ENCODE results near the gene AFF3. TPM values are rescaled to one million over a fixed set of nuclear protein-coding genes. Genes with fewer than 3 reads are reported as not detected.

The AFF3 gene
- total and polyA plus RNA-seq, 3 experiments from 2014 or later = 0.48 to 1.3 (median 0.53) TPM

DNA sequence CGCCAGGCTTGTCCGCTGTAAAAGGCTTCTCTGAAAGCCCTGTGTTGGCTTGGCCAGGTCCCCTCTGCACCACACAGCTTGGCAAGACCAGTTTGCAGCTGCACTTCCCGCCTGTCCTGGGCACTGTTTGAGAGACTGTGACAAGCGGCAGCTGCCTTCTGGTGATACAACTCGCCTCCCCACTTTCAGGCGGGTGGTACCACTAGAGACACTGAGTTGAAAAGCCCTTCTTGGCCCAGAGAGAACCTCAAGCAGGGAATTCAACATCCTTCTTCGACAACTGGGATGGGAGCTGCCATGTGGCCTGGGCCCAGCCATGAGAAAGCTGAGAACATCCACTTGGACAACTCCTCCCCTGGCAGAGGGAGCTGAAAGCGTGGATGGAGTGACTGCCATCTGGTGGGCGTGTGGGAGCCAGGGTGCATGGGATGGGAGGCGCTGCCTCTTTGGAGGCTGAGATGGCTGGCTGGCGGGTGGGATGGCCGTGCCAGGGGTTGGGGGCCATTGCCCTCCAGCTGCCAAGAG is 527.1 kb downstream of the AFF3 start:
- Mint-ChIP-seq H3K27me3 (peaks cover 7 to 9% of the 10 kb centered on the region in 2 donors), H3K9me3 (no peaks in the 10 kb centered on the region), H3K4me3 (no peak overlapping the region), H3K4me1 (peaks cover 0 to 5% (median 0%) of the 10 kb centered on the region in 3 donors), H3K36me3 (peaks cover 0 to 2% (median 0%) of the 10 kb centered on the region in 3 donors), H3K27ac (no peak overlapping the region)
- H3K27me3 ChIP-seq (ENCODE audit: insufficient read depth, low read length, poor library complexity, severe bottlenecking) = no peaks in the 10 kb centered on the region
- no peak overlapping the region for H3K27ac ChIP-seq (ENCODE audit: low read depth, low read length)
- CTCF ChIA-PET = no interaction called here
- no peak for DNase-seq
- H3K4me3 ChIP-seq (ENCODE audit: low read length) = no peak overlapping the region
- no peaks in the 10 kb centered on the region for H3K36me3 ChIP-seq (ENCODE audit: insufficient read depth, low read length)
- H3K4me1 ChIP-seq (ENCODE audit: insufficient read depth, low read length) = no peaks in the 10 kb centered on the region
- no peaks in the 10 kb centered on the region for H3K9me3 ChIP-seq (ENCODE audit: low read length)
- POLR2A ChIA-PET = no interaction called here

DNA sequence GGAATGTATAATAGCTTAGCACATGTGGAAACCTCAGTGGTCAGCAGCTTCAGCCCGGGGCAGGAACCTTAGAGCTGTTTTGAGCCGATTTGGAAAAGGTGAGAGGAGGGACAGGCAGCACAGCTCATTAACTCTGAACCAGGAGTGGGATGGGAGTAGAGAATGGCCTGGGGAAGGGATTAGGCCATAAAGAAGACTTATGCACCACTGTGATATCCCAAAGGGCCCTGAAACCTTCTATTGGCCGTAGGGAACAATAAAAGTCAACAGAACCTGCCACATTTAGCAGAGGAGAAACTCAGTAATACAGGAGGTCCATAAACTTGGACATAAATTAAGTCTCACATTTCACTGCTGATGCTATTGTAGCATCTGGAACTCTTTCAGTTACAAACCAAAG is 528.4 kb downstream of the AFF3 start:
- H3K4me3 Mint-ChIP-seq = no peak overlapping the region

DNA sequence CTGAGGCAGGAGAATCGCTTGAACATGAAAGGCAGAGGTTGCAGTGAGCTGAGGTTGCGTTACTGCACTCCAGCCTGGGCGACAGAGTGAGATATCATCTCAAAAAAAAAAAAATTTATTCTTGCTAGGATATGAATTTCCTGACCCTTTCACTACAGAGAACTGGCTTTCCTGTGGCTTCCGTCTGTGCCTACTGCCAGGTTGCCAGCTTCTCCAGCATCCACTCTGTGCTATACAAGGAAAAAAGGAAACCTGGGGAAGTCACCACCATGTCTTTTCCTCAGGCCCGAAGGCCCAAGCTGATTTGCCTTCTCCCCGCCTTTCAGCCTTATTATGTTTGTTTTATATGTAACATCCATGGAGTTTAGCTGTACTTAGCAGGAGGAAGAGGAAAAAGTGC is 530.6 kb downstream of the AFF3 start:
- ChIA-PET POLR2A (no interaction called here), CTCF (no interaction called here)
- no peak for DNase-seq
- Histone ChIP-seq H3K27ac (ENCODE audit: low read depth, low read length) (no peak overlapping the region), H3K4me3 (ENCODE audit: low read length) (no peak overlapping the region), H3K27me3 (ENCODE audit: insufficient read depth, low read length, poor library complexity, severe bottlenecking) (no peaks in the 10 kb centered on the region), H3K36me3 (ENCODE audit: insufficient read depth, low read length) (no peaks in the 10 kb centered on the region), H3K4me1 (ENCODE audit: insufficient read depth, low read length) (no peaks in the 10 kb centered on the region), H3K9me3 (ENCODE audit: low read length) (no peaks in the 10 kb centered on the region)
- peaks cover 4 to 6% of the 10 kb centered on the region in 2 donors for H3K27me3 Mint-ChIP-seq
- no peaks in the 10 kb centered on the region for H3K4me1 Mint-ChIP-seq
- peaks cover 0 to 2% (median 0%) of the 10 kb centered on the region in 3 donors for H3K36me3 Mint-ChIP-seq
- no peaks in the 10 kb centered on the region for H3K9me3 Mint-ChIP-seq
- no peak overlapping the region for H3K4me3 Mint-ChIP-seq
- H3K27ac Mint-ChIP-seq = no peak overlapping the region

More for the DNA sequence above, 528.4 kb downstream of the AFF3 start:
- H3K9me3 Mint-ChIP-seq = no peaks in the 10 kb centered on the region
- H3K36me3 Mint-ChIP-seq = peaks cover 0 to 2% (median 0%) of the 10 kb centered on the region in 3 donors
- no peak for DNase-seq
- H3K27me3 ChIP-seq (ENCODE audit: insufficient read depth, low read length, poor library complexity, severe bottlenecking) = no peaks in the 10 kb centered on the region
- H3K27me3 Mint-ChIP-seq = peaks cover 7 to 9% of the 10 kb centered on the region in 2 donors
- H3K36me3 ChIP-seq (ENCODE audit: insufficient read depth, low read length) = no peaks in the 10 kb centered on the region
- peaks cover 0 to 5% (median 0%) of the 10 kb centered on the region in 3 donors for H3K4me1 Mint-ChIP-seq
- peak overlapping the region in 1 of 8 donors; percentile 15 for H3K27ac Mint-ChIP-seq
- POLR2A ChIA-PET = no interaction called here
- CTCF ChIA-PET = no interaction called here
- H3K4me1 ChIP-seq (ENCODE audit: insufficient read depth, low read length) = no peaks in the 10 kb centered on the region
- H3K4me3 ChIP-seq (ENCODE audit: low read length) = no peak overlapping the region
- no peak overlapping the region for H3K27ac ChIP-seq (ENCODE audit: low read depth, low read length)
- no peaks in the 10 kb centered on the region for H3K9me3 ChIP-seq (ENCODE audit: low read length)

DNA sequence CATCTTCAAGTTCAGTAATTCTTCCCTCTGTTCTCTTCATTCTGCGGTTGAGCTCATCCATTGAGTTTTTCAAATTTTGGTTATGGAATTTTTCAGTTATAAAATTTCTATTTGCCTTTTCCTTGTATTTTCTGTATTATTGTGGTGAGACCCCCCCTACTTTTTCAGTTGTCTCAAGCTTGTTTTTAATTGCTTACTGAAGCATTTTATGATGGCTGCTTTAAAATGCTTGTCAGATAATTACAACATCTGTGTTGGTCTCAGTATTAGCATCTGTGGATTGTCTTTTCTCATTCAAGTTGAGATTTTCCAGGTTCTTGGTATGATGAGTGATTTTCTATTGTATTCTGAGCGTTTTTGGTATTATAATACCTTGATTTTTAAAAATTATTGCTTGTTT is 531.4 kb downstream of the AFF3 start:
- no peak overlapping the region for H3K4me3 ChIP-seq (ENCODE audit: low read length)
- H3K4me1 ChIP-seq (ENCODE audit: insufficient read depth, low read length) = no peaks in the 10 kb centered on the region
- Mint-ChIP-seq H3K36me3 (no peaks in the 10 kb centered on the region), H3K4me1 (no peaks in the 10 kb centered on the region), H3K9me3 (no peaks in the 10 kb centered on the region), H3K27ac (no peak overlapping the region), H3K4me3 (no peak overlapping the region), H3K27me3 (peaks cover 4 to 5% of the 10 kb centered on the region in 2 donors)
- no peaks in the 10 kb centered on the region for H3K27me3 ChIP-seq (ENCODE audit: insufficient read depth, low read length, poor library complexity, severe bottlenecking)
- no peaks in the 10 kb centered on the region for H3K36me3 ChIP-seq (ENCODE audit: insufficient read depth, low read length)
- H3K27ac ChIP-seq (ENCODE audit: low read depth, low read length) = no peak overlapping the region
- DNase-seq = no peak
- H3K9me3 ChIP-seq (ENCODE audit: low read length) = no peaks in the 10 kb centered on the region
- ChIA-PET POLR2A (no interaction called here), CTCF (no interaction called here)

DNA sequence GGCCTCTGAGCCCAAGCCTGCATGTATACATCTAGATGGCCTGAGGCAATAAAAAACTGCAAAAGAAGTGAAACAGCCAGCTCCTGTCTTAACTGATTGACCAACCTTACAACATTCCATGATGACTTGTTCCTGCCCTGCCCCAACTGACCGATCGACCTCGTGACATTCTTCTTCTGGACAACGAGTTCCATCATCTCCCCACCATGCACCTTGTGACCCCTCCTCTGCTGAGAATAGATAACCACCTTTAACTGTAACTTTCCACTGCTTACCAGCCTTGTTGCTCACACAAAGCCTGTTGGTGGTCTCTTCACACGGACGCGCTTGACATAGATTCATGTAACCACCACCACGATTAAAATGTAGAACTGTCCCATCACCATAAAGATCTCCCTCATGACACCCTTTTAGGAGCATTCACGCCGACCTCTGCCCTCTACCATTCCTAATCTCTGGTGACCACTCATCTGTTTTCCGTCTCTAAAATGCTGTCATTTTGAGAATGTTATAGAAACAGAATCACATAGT is 532.5 kb downstream of the AFF3 start:
- Histone ChIP-seq H3K27me3 (ENCODE audit: insufficient read depth, low read length, poor library complexity, severe bottlenecking) (no peaks in the 10 kb centered on the region), H3K9me3 (ENCODE audit: low read length) (no peaks in the 10 kb centered on the region), H3K4me3 (ENCODE audit: low read length) (no peak overlapping the region), H3K27ac (ENCODE audit: low read depth, low read length) (no peak overlapping the region), H3K4me1 (ENCODE audit: insufficient read depth, low read length) (no peaks in the 10 kb centered on the region), H3K36me3 (ENCODE audit: insufficient read depth, low read length) (no peaks in the 10 kb centered on the region)
- Mint-ChIP-seq H3K4me1 (no peaks in the 10 kb centered on the region), H3K36me3 (no peaks in the 10 kb centered on the region), H3K9me3 (no peaks in the 10 kb centered on the region), H3K4me3 (no peak overlapping the region), H3K27ac (no peak overlapping the region), H3K27me3 (peaks cover 0 to 5% of the 10 kb centered on the region in 2 donors)
- no peak for DNase-seq
- CTCF ChIA-PET = no interaction called here
- POLR2A ChIA-PET = no interaction called here

DNA sequence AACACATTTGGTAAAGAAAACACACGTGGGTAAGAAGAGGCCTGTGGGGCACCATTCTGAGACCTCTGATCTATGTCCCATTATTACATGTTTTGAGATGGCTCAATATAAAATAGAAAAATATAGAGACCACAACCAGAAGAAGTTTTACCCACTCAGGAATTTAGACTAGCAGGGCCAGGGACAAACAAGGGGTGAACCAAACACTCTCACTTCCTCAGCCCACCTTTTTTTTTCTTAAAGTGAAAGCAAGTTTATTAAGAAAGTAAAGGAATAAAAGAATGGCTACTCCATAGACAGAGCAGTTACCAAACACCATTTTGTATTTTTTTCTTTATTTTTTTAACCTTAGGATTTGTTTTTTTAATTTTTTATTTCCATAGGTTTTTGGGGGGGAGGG is 533.5 kb downstream of the AFF3 start:
- H3K4me3 Mint-ChIP-seq = no peak overlapping the region
- H3K27ac Mint-ChIP-seq = peak overlapping the region in 1 of 8 donors; percentile 41
- H3K27me3 Mint-ChIP-seq = peaks cover 0 to 5% of the 10 kb centered on the region in 2 donors
- no peak for DNase-seq
- POLR2A ChIA-PET = no interaction called here
- H3K4me3 ChIP-seq (ENCODE audit: low read length) = no peak overlapping the region
- CTCF ChIA-PET = no interaction called here
- no peaks in the 10 kb centered on the region for H3K4me1 Mint-ChIP-seq
- no peaks in the 10 kb centered on the region for H3K9me3 Mint-ChIP-seq
- no peaks in the 10 kb centered on the region for H3K4me1 ChIP-seq (ENCODE audit: insufficient read depth, low read length)
- H3K36me3 ChIP-seq (ENCODE audit: insufficient read depth, low read length) = no peaks in the 10 kb centered on the region
- H3K36me3 Mint-ChIP-seq = no peaks in the 10 kb centered on the region
- H3K27me3 ChIP-seq (ENCODE audit: insufficient read depth, low read length, poor library complexity, severe bottlenecking) = no peaks in the 10 kb centered on the region
- no peaks in the 10 kb centered on the region for H3K9me3 ChIP-seq (ENCODE audit: low read length)
- H3K27ac ChIP-seq (ENCODE audit: low read depth, low read length) = no peak overlapping the region

DNA sequence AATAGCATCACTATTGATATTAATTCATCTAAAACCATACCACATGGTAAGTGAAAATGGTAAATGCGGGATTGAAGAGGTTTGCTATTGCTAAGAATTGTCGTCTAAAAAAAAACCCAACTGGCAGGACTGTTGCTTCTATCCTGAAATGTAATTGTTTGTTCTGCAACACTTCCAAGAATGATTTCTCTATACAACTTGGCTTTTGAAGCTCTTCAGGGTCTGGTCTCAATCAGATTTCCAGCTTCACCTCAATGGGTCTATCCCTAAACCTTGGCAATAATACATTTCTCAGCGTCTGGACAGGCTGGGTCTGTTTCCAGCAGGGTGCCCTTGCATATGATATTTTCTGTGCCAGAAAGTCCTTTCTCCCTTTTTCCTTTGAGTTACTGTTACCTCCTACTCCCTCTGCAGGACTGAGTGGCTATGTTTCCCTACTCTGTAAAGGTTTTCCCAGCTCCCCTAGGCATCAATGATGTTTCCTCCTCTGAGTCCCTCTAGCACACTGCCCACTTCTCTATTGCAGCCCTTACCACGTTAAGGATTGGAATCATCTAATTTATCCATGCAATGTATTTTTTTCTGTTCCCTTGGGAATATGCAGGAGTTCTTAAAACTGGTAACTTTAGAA is 534.4 kb downstream of the AFF3 start:
- Histone ChIP-seq H3K36me3 (ENCODE audit: insufficient read depth, low read length) (no peaks in the 10 kb centered on the region), H3K4me1 (ENCODE audit: insufficient read depth, low read length) (no peaks in the 10 kb centered on the region), H3K4me3 (ENCODE audit: low read length) (no peak overlapping the region), H3K27ac (ENCODE audit: low read depth, low read length) (no peak overlapping the region), H3K27me3 (ENCODE audit: insufficient read depth, low read length, poor library complexity, severe bottlenecking) (no peaks in the 10 kb centered on the region), H3K9me3 (ENCODE audit: low read length) (no peaks in the 10 kb centered on the region)
- Mint-ChIP-seq H3K4me3 (no peak overlapping the region), H3K4me1 (no peaks in the 10 kb centered on the region), H3K36me3 (no peaks in the 10 kb centered on the region), H3K27ac (no peak overlapping the region), H3K9me3 (no peaks in the 10 kb centered on the region), H3K27me3 (peaks cover 0 to 8% of the 10 kb centered on the region in 2 donors)
- CTCF ChIA-PET = no interaction called here
- POLR2A ChIA-PET = no interaction called here
- no peak for DNase-seq

DNA sequence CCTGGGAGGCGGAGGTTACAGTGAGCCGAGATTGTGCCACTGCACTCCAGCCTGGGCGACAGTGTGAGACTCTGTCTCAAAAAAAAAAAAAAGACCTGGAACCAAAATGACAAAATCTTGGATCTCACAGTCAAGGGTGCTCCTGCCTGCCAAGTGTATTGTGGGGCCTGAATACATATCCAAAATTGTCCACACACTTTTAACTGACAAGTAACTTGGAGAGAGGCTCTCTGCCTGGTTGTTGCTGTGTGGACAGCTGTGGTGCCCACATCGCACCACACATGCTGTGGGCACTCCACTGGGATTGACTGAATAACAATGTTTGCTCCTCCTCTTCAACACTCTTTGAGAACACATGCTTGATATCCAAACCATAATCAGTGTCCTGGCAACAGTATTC is 534.9 kb downstream of the AFF3 start:
- no peaks in the 10 kb centered on the region for H3K9me3 Mint-ChIP-seq
- H3K4me3 ChIP-seq (ENCODE audit: low read length) = no peak overlapping the region
- H3K27ac Mint-ChIP-seq = no peak overlapping the region
- H3K27me3 ChIP-seq (ENCODE audit: insufficient read depth, low read length, poor library complexity, severe bottlenecking) = no peaks in the 10 kb centered on the region
- peaks cover 0 to 9% of the 10 kb centered on the region in 2 donors for H3K27me3 Mint-ChIP-seq
- H3K4me1 Mint-ChIP-seq = no peaks in the 10 kb centered on the region
- no peaks in the 10 kb centered on the region for H3K9me3 ChIP-seq (ENCODE audit: low read length)
- no peak for DNase-seq
- no peaks in the 10 kb centered on the region for H3K4me1 ChIP-seq (ENCODE audit: insufficient read depth, low read length)
- H3K27ac ChIP-seq (ENCODE audit: low read depth, low read length) = no peak overlapping the region
- H3K36me3 ChIP-seq (ENCODE audit: insufficient read depth, low read length) = no peaks in the 10 kb centered on the region
- H3K4me3 Mint-ChIP-seq = no peak overlapping the region
- no peaks in the 10 kb centered on the region for H3K36me3 Mint-ChIP-seq
- ChIA-PET CTCF (no interaction called here), POLR2A (no interaction called here)

Measured in CD8-positive, alpha-beta memory T cell (primary cell).